HG03064 (cell line): ENCODE results near the gene LRFN5.
"Not testable (repeated sequence)": the region's sequence is repeated elsewhere in the genome, so short reads cannot be mapped to it uniquely, and the experiment has no call there.

ENCODE experiments used
- ATAC-seq: cut with Tn5 transposase; IDR thresholded peaks from one replicate; pipeline ENCODE4 v1.9.1; 2021; ENCODE audit warnings: low read depth; ENCODE audit not compliant: unreplicated experiment

Gene LRFN5

GRCh38 chr14:41878321-41878720 lies 271.6 kb downstream of the LRFN5 start:
- ATAC-seq: no peak

- no peak for ATAC-seq
Measured at GRCh38 chr14:41891624-41892023, 284.9 kb downstream of the LRFN5 start.

- ATAC-seq: no peak
Measured at GRCh38 chr14:41899416-41899815, 292.7 kb downstream of the LRFN5 start.

GRCh38 chr14:41900644-41901043 lies 294.0 kb downstream of the LRFN5 start:
- ATAC-seq: no peak

- no peak for ATAC-seq
Measured at GRCh38 chr14:41901089-41901488, 294.4 kb downstream of the LRFN5 start.

GRCh38 chr14:41905394-41905964 lies 298.8 kb downstream of the LRFN5 start:
- ATAC-seq: no peak

GRCh38 chr14:41911155-41911554 lies 304.5 kb downstream of the LRFN5 start:
- not testable (repeated sequence) for ATAC-seq

GRCh38 chr14:41913398-41913797 lies 306.7 kb downstream of the LRFN5 start:
- no peak for ATAC-seq

- no peak for ATAC-seq
Measured at GRCh38 chr14:41915732-41916131, 309.1 kb downstream of the LRFN5 start.

- ATAC-seq: no peak
Measured at GRCh38 chr14:41916313-41916712, 309.6 kb downstream of the LRFN5 start.

- no peak for ATAC-seq
Measured at GRCh38 chr14:41925409-41925808, 318.7 kb downstream of the LRFN5 start.

GRCh38 chr14:41950428-41951151 lies 343.9 kb downstream of the LRFN5 start:
- no peak for ATAC-seq
